Liver (tissue), 3 donors: Measurements from ENCODE around the gene OXNAD1.

Experiments
- EGR1 ChIP-seq, 2 donors: IDR thresholded peaks; 2 replicates each; pipeline ENCODE4 v1.6.1; 2016 to 2018; ENCODE audit warnings: antibody characterized with exemption in 2 of 2, low read depth in 2 of 2
- GABPA ChIP-seq, 2 donors: IDR thresholded peaks in 1 of 2; conservative IDR thresholded peaks in 1 of 2; 2 replicates each; pipeline ENCODE4 v1.6.1; 2016; ENCODE audit warnings: antibody characterized with exemption in 2 of 2, mild to moderate bottlenecking in 1 of 2, moderate library complexity in 1 of 2
- RAD21 ChIP-seq, 2 donors: IDR thresholded peaks; 2 replicates each; pipeline ENCODE4 v1.6.1; 2016; ENCODE audit warnings: antibody characterized with exemption in 2 of 2, mild to moderate bottlenecking in 2 of 2
- REST ChIP-seq: IDR thresholded peaks from 2 replicates; pipeline ENCODE4 v1.6.1; 2016; ENCODE audit warnings: antibody characterized with exemption, mild to moderate bottlenecking
- TAF1 ChIP-seq: conservative IDR thresholded peaks from 2 replicates; pipeline ENCODE4 v1.6.1; 2016; ENCODE audit warnings: antibody characterized with exemption, mild to moderate bottlenecking
- YY1 ChIP-seq: IDR thresholded peaks from 2 replicates; pipeline ENCODE4 v1.6.1; 2016; ENCODE audit warnings: antibody characterized with exemption, mild to moderate bottlenecking
- TF ChIP-seq, protein P1 (sequence below): fragments of 150-350 bp; IDR thresholded peaks from 2 replicates; pipeline ENCODE4 v1.5.1; 2017; ENCODE audit warnings: improper control_type of control experiment, low read depth, low read length; ENCODE audit not compliant: missing input control
- TF ChIP-seq, protein P2 (sequence below): IDR thresholded peaks from 2 replicates; pipeline ENCODE4 v1.6.1; 2016; ENCODE audit warnings: antibody characterized with exemption
- donor health status: healthy.
- donor health status: healthy.

DNA sequence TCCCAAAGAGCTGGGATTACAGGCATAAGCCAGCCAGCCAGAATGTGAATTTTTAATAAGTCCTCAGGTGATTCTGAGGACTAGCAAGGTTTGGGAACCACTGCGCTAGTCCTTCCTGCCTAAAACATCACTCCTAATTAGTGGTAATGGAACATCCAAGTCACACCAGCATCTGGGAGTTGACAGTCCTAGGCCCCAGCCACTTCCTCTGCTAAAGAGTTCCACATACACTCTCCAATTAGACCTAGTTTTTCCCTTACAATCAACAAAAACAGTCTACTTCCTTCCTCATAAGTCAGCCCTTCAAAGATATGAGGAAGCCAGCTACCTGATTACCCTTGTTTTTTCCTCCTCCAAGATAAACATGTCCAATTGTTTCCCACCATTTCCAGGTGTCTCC lies 78.1 kb downstream of the OXNAD1 start:
- TF ChIP-seq, protein P1, sequence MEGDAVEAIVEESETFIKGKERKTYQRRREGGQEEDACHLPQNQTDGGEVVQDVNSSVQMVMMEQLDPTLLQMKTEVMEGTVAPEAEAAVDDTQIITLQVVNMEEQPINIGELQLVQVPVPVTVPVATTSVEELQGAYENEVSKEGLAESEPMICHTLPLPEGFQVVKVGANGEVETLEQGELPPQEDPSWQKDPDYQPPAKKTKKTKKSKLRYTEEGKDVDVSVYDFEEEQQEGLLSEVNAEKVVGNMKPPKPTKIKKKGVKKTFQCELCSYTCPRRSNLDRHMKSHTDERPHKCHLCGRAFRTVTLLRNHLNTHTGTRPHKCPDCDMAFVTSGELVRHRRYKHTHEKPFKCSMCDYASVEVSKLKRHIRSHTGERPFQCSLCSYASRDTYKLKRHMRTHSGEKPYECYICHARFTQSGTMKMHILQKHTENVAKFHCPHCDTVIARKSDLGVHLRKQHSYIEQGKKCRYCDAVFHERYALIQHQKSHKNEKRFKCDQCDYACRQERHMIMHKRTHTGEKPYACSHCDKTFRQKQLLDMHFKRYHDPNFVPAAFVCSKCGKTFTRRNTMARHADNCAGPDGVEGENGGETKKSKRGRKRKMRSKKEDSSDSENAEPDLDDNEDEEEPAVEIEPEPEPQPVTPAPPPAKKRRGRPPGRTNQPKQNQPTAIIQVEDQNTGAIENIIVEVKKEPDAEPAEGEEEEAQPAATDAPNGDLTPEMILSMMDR, result no peak
- TF ChIP-seq, protein P2, sequence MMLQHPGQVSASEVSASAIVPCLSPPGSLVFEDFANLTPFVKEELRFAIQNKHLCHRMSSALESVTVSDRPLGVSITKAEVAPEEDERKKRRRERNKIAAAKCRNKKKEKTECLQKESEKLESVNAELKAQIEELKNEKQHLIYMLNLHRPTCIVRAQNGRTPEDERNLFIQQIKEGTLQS, result no peak
- TF ChIP-seq TAF1 (no peak), EGR1 (IDR thresholded peaks at IDR 0.05; ENCODE audit: low read depth in 2 of 2) (no peak), RAD21 (IDR thresholded peaks at IDR 0.05) (no peak), REST (no peak), GABPA (IDR thresholded peaks at IDR 0.05 in 1 of 2, conservative IDR thresholded peaks at IDR 0.05 in 1 of 2) (no peak), YY1 (no peak)
